WTC11 (cell line): ENCODE measurements around the gene FBXO42. TPM values are rescaled to one million over a fixed set of nuclear protein-coding genes. Genes with fewer than 3 reads are reported as not detected.

Experiments used
- ATAC-seq: fragments of 200-7000 bp; cut with Tn5 transposase; 2 replicates; pipeline ENCODE4 v1.10.0; 2021; ENCODE audit warnings: mild to moderate bottlenecking, moderate library complexity
- CTCF ChIA-PET: fragments of 300-600 bp; sonication (Branson Sonifier 250); formaldehyde crosslinking; loops from one replicate; lab custom pipeline; 2021; ENCODE audit warnings: antibody characterized with exemption; lab: Charles Lee
- POLR2A ChIA-PET: fragments of 350-600 bp; sonication (Branson Sonifier 250); formaldehyde crosslinking; loops from one replicate; lab custom pipeline; 2021; ENCODE audit warnings: antibody characterized with exemption; lab: Charles Lee
- DNase-seq: peaks from one replicate; pipeline ENCODE4 v3.0.0; 2021; ENCODE audit warnings: low spot score
- H3K27ac Mint-ChIP-seq: 2 replicates; pipeline ENCODE4 v1.8.0; 2021; ENCODE audit warnings: mixed read lengths
- H3K27me3 Mint-ChIP-seq: 2 replicates; pipeline ENCODE4 v1.8.0; 2021; ENCODE audit warnings: low read depth, mild to moderate bottlenecking, moderate library complexity, mixed read lengths
- H3K36me3 Mint-ChIP-seq: 2 replicates; pipeline ENCODE4 v1.8.0; 2021; ENCODE audit warnings: mixed read lengths
- H3K4me1 Mint-ChIP-seq: 2 replicates; pipeline ENCODE4 v1.8.0; 2022; ENCODE audit warnings: mixed read lengths
- H3K4me3 Mint-ChIP-seq: 2 replicates; pipeline ENCODE4 v1.8.0; 2021; ENCODE audit warnings: mild to moderate bottlenecking, moderate library complexity, mixed read lengths
- H3K9me3 Mint-ChIP-seq: 2 replicates; pipeline ENCODE4 v1.8.0; 2021; ENCODE audit warnings: mixed read lengths
- ARID4B ChIP-seq: sonication (generic); formaldehyde crosslinking; IDR thresholded peaks from 2 replicates; pipeline ENCODE4 v1.8.0; 2023; ENCODE audit warnings: missing genetic modification reagents, mild to moderate bottlenecking, borderline replicate concordance
- ELF4 ChIP-seq: sonication (generic); formaldehyde crosslinking; IDR thresholded peaks from 2 replicates; pipeline ENCODE4 v1.8.1; 2022; ENCODE audit warnings: low read depth, mild to moderate bottlenecking, moderate library complexity, missing genetic modification reagents
- ESRRA ChIP-seq: sonication (generic); formaldehyde crosslinking; IDR thresholded peaks from 2 replicates; pipeline ENCODE4 v1.8.1; 2022; ENCODE audit warnings: mild to moderate bottlenecking, missing genetic modification reagents, borderline replicate concordance
- HMGA2 ChIP-seq: fragments of 250-450 bp; sonication (Bioruptor Pico); IDR thresholded peaks from 2 replicates; pipeline ENCODE4 v1.4.0; 2021; ENCODE audit warnings: mild to moderate bottlenecking, moderate library complexity
- HMGXB4 ChIP-seq: sonication (generic); formaldehyde crosslinking; IDR thresholded peaks from 2 replicates; pipeline ENCODE4 v1.8.1; 2023; ENCODE audit warnings: mild to moderate bottlenecking, moderate library complexity, missing genetic modification reagents
- JUN ChIP-seq: sonication (generic); formaldehyde crosslinking; IDR thresholded peaks from 2 replicates; pipeline ENCODE4 v1.8.0; 2023; ENCODE audit warnings: mild to moderate bottlenecking, missing genetic modification reagents
- MYBL2 ChIP-seq: sonication (generic); formaldehyde crosslinking; IDR thresholded peaks from 2 replicates; pipeline ENCODE4 v1.8.1; 2023; ENCODE audit warnings: mild to moderate bottlenecking, moderate library complexity, missing genetic modification reagents
- NFYB ChIP-seq: sonication (generic); formaldehyde crosslinking; conservative IDR thresholded peaks from 2 replicates; pipeline ENCODE4 v1.8.0; 2022; ENCODE audit warnings: low read depth, missing genetic modification reagents
- RELA ChIP-seq: sonication (generic); formaldehyde crosslinking; IDR thresholded peaks from 2 replicates; pipeline ENCODE4 v1.8.1; 2022; ENCODE audit warnings: missing genetic modification reagents, mild to moderate bottlenecking, borderline replicate concordance
- SMAD3 ChIP-seq: sonication (generic); formaldehyde crosslinking; IDR thresholded peaks from 2 replicates; pipeline ENCODE4 v1.8.0; 2022; ENCODE audit warnings: missing genetic modification reagents, mild to moderate bottlenecking, borderline replicate concordance
- SP1 ChIP-seq: sonication (generic); formaldehyde crosslinking; conservative IDR thresholded peaks from 2 replicates; pipeline ENCODE4 v1.8.1; 2022; ENCODE audit warnings: missing genetic modification reagents
- TCF7 ChIP-seq: sonication (generic); formaldehyde crosslinking; IDR thresholded peaks from 2 replicates; pipeline ENCODE4 v1.8.0; 2022; ENCODE audit warnings: mild to moderate bottlenecking, low read depth, missing genetic modification reagents, moderate library complexity
- TP53 ChIP-seq: sonication (generic); formaldehyde crosslinking; IDR thresholded peaks from 2 replicates; pipeline ENCODE4 v1.8.1; 2023; ENCODE audit warnings: mild to moderate bottlenecking, missing genetic modification reagents
- ZBTB21 ChIP-seq: sonication (generic); formaldehyde crosslinking; IDR thresholded peaks from 2 replicates; pipeline ENCODE4 v1.8.1; 2023; ENCODE audit warnings: mild to moderate bottlenecking, missing genetic modification reagents, borderline replicate concordance
- ZNF121 ChIP-seq: sonication (generic); formaldehyde crosslinking; IDR thresholded peaks from 2 replicates; pipeline ENCODE4 v1.8.0; 2023; ENCODE audit warnings: missing genetic modification reagents
- ZNF138 ChIP-seq: sonication (generic); formaldehyde crosslinking; conservative IDR thresholded peaks from 2 replicates; pipeline ENCODE4 v1.8.1; 2022; ENCODE audit warnings: mild to moderate bottlenecking, moderate library complexity, missing genetic modification reagents
- ZNF317 ChIP-seq: sonication (generic); formaldehyde crosslinking; IDR thresholded peaks from 2 replicates; pipeline ENCODE4 v1.8.1; 2023; ENCODE audit warnings: low read depth, mild to moderate bottlenecking, moderate library complexity, missing genetic modification reagents, borderline replicate concordance
- ZNF416 ChIP-seq: fragments of 250-450 bp; sonication (Bioruptor Pico); IDR thresholded peaks from 2 replicates; pipeline ENCODE4 v1.9.0; 2021; ENCODE audit warnings: mild to moderate bottlenecking, inconsistent platforms
- ZNF671 ChIP-seq: fragments of 250-450 bp; sonication (Bioruptor Pico); IDR thresholded peaks from 2 replicates; pipeline ENCODE4 v1.8.0; 2021; ENCODE audit warnings: mild to moderate bottlenecking
- total RNA-seq: library from RNA; stranded (reverse); gene quantifications from 3 replicates; pipeline ENCODE4 v1.2.3, GENCODE V29; 2021
- TF ChIP-seq, protein P1 (sequence below): sonication (generic); formaldehyde crosslinking; IDR thresholded peaks from 2 replicates; pipeline ENCODE4 v1.8.0; 2022; ENCODE audit warnings: mild to moderate bottlenecking, missing genetic modification reagents

Gene FBXO42
- total RNA-seq, 1 experiment from 2014 or later: 17.5 TPM

DNA sequence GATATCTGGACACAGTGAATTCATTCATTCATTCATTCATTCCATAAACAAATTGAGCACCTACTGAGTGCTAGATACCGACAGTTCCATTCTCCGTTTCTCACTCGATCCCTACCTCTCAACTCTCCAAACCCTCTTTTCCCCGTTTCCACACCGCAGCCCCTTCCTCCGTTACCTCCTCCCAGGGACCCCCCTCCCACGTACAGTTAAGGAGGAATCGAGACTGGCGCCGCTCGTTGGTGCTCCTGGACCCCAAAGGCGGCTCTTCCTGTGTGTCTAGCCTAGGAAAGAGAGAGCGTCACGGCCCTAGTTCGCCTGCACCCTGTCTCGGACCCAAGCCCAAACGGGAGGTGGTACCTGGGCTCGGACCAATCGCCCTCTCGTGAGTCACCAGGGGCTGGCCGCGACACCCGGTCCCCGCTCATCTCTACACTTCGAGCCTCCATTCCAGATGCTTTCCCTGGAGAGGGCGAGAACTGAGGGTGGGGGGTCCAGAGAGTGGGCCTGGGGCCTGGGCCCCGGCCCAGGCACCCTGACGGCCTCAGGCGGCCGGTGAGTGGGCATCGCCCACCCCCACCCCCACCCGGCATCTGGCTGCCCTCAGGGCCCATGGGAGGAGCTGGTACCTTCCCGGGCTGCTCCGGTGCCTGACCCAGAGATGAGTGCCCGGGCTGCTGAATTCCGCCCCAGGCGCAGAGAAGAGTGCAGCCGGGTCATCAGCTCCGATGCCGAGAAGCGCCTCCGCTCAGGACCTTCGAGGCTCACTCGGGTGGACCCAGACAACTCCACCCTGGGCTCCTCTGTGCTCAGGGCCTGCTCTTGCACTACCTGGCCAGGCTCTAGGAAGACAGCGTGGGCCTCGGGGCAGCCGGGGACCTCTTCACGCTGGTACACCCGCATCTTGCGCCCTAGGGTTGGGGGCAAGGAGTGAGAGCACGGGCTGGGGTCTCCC is 144.7 kb downstream of the FBXO42 start:
- peak; percentile 43 for DNase-seq
- Mint-ChIP-seq H3K27me3 (no peaks in the 10 kb centered on the region), H3K9me3 (no peaks in the 10 kb centered on the region), H3K4me1 (peaks cover 39% of the 10 kb centered on the region)
- TF ChIP-seq ZNF317 (CRISPR knock-in tag): no peak
- TF ChIP-seq RELA: 0 out of 2 replicates have a peak, but pooled peaks have one; percentile 38
- TF ChIP-seq, all 79 proteins: peak for 1
- ChIA-PET CTCF (interaction anchor here (0.8 to 3.5 kb wide), 6 partner anchors 10 to 156 kb away, joined by 3 to 25 read pairs (median 4); no protein-coding TSS in a partner anchor), POLR2A (interaction anchor here (0.6 to 3.3 kb wide), 6 partner anchors 8 to 148 kb away, joined by 3 to 13 read pairs (median 3); partner anchors contain the start of gene FBXO42)
- peak overlapping the region; percentile 98 for H3K27ac Mint-ChIP-seq
- no peak for ATAC-seq
- H3K36me3 Mint-ChIP-seq: peaks cover 22% of the 10 kb centered on the region
- H3K4me3 Mint-ChIP-seq: peak overlapping the region; percentile 89

DNA sequence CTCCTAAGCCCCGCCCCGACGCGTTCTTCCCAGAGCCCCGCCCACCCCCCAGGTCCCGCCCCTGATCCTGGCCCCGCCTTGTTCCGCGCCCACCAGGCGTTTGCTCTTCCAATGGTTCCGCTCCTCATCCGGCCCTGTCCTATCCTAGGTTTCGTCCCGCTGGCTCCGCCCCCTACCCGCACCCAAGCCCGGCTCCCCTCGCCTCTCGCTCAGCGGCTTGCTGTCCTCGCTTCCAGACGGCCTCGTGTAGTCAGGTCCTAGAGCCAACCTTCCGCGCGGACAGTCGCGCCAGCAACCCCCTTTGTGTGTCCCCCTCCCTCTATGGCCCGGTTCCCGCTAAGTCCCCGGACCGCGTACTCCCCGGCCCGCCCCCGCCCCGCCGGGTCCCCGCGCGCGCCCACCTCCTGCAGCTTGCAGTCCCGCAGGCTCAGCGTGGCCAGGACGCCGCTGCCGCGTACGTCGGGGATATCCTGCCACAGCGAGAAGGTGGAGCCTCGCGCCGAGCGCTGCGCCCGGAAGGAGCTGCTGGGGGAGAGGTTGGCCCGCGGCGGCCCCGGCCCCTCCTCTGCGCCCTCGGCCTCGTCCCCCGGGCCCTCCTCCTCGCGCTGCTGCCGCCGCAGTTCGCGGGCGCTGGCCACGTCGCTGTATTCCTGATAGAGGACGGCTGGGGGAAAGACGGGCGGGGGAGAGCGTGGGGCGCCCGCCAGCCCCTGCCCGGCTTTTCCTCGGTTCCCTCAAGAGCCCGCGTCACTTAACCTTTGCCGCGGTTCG is 145.5 kb downstream of the FBXO42 start:
- DNase-seq (peak; percentile 99), ATAC-seq (peak; percentile 92)
- H3K4me3 Mint-ChIP-seq: peak overlapping the region; percentile 89
- peak overlapping the region; percentile 98 for H3K27ac Mint-ChIP-seq
- H3K4me1 Mint-ChIP-seq: peaks cover 35% of the 10 kb centered on the region
- H3K36me3 Mint-ChIP-seq: peaks cover 22% of the 10 kb centered on the region
- ChIA-PET CTCF (interaction anchor here (0.8 to 3.5 kb wide), 8 partner anchors 10 to 157 kb away, joined by 3 to 25 read pairs (median 4); no protein-coding TSS in a partner anchor), POLR2A (interaction anchor here (0.6 to 3.3 kb wide), 7 partner anchors 9 to 149 kb away, joined by 3 to 13 read pairs (median 3); partner anchors contain the start of genes CPLANE2 and FBXO42)
- no peaks in the 10 kb centered on the region for H3K9me3 Mint-ChIP-seq
- no peaks in the 10 kb centered on the region for H3K27me3 Mint-ChIP-seq
- TF ChIP-seq HMGA2 (CRISPR knock-in tag) (no peak), SP1 (CRISPR knock-in tag) (peak; percentile 71), MYBL2 (CRISPR knock-in tag) (peak; percentile 24; the same call in 1 of the 2 replicates), SMAD3 (CRISPR knock-in tag) (peak; percentile 31; the same call in 1 of the 2 replicates), ELF4 (CRISPR knock-in tag) (0 out of 2 replicates have a peak, but pooled peaks have one; percentile 41), TCF7 (CRISPR knock-in tag) (no peak), ZNF416 (CRISPR knock-in tag) (no peak), ESRRA (no peak), ZNF671 (CRISPR knock-in tag) (no peak), ZNF138 (no peak), ZBTB21 (no peak), TP53 (0 out of 2 replicates have a peak, but pooled peaks have one; percentile 41), JUN (CRISPR knock-in tag) (no peak), ZNF317 (CRISPR knock-in tag) (0 out of 2 replicates have a peak, but pooled peaks have one; percentile 20), NFYB (CRISPR knock-in tag) (no peak), HMGXB4 (CRISPR knock-in tag) (peak; percentile 59), ZNF121 (CRISPR knock-in tag) (peak; percentile 82), ARID4B (peak; percentile 37; the same call in 1 of the 2 replicates)
- TF ChIP-seq, protein P1, sequence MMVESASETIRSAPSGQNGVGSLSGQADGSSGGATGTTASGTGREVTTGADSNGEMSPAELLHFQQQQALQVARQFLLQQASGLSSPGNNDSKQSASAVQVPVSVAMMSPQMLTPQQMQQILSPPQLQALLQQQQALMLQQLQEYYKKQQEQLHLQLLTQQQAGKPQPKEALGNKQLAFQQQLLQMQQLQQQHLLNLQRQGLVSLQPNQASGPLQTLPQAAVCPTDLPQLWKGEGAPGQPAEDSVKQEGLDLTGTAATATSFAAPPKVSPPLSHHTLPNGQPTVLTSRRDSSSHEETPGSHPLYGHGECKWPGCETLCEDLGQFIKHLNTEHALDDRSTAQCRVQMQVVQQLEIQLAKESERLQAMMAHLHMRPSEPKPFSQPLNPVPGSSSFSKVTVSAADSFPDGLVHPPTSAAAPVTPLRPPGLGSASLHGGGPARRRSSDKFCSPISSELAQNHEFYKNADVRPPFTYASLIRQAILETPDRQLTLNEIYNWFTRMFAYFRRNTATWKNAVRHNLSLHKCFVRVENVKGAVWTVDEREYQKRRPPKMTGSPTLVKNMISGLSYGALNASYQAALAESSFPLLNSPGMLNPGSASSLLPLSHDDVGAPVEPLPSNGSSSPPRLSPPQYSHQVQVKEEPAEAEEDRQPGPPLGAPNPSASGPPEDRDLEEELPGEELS (CRISPR knock-in tag): 0 out of 2 replicates have a peak, but pooled peaks have one; percentile 58
